Measurements from ENCODE around the gene ERI3.

- TF ChIP-seq POLR2A (IDR thresholded peaks at IDR 0.05; ENCODE audit: low read length) = no peak
- TF ChIP-seq GATA1 (IDR thresholded peaks at IDR 0.05; ENCODE audit: low read depth, low read length) = no peak
Measured at GRCh38 chr1:44235808-44236207, 119.2 kb downstream of the ERI3 start.
